HG03025 (cell line): Measurements from ENCODE around the gene DENND5A.
"Not testable (repeated sequence)": the region's sequence is repeated elsewhere in the genome, so short reads cannot be mapped to it uniquely, and the experiment has no call there.

Experiments
- ATAC-seq: cut with Tn5 transposase; IDR thresholded peaks from one replicate; pipeline ENCODE4 v1.9.1; 2021; ENCODE audit warnings: mild to moderate bottlenecking, moderate library complexity; ENCODE audit not compliant: unreplicated experiment, low FRiP score

The DENND5A gene

GRCh38 chr11:9219115-9219514 is 46.0 kb downstream of the DENND5A start:
- ATAC-seq: no peak

DNA sequence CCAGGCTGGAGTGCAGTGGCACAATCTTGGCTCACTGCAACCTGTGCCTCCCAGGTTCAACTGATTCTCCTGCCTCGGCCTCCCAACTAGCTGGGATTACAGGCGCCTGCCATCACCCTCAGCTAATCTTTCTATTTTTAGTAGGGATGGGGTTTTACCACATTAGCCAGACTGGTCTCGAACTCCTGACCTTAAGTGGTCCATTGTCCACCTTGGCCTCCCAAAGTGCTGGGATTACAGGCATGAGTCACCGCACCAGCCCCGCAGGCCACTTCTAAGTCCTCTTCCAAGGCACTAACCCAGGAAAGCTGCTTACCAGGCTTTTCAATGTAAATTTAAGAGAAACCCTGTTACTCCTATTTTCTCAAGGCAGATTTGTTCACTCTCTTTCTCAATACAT is 50.4 kb downstream of the DENND5A start:
- ATAC-seq: no peak

DNA sequence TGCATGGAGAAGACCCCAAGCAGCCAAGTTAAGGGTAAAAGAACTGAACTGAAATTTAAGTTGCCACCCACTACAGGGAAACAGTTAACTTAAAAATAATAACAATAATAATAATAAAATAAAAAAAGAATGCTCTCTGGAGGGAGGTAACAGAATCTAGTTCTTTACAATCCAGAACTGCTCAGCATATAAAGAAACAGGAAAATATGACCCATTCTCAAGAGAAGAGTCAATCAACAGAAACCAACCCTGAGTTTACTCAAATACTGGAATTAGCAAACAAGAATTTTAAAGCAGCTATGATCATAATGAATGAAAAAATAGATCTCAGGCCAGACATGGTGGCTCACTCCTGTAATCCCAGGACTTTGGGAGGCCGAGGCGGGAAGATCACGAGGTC is 53.8 kb downstream of the DENND5A start:
- ATAC-seq: no peak

DNA sequence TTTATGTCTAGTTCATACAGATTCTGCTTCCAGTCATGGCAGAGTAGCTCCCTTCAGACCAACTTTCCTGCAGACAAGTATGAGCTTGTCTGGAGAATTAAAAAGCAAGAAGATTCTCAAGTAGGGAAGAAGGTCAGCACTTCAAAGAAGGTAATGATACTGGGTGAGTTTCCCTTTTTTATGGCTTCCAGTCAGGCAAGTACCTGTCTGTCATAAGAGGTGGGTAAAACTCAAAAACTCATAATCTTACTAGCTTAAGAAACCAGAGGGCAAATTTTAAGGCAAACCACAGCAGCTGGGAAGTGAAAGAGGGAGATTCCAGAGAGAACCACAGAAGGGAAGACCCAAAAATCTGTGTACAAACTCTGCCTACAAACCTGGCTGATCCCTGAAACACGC is 54.2 kb downstream of the DENND5A start:
- no peak for ATAC-seq

- ATAC-seq: no peak
Observed at GRCh38 chr11:9210224-9210921, 54.8 kb downstream of the DENND5A start.

DNA sequence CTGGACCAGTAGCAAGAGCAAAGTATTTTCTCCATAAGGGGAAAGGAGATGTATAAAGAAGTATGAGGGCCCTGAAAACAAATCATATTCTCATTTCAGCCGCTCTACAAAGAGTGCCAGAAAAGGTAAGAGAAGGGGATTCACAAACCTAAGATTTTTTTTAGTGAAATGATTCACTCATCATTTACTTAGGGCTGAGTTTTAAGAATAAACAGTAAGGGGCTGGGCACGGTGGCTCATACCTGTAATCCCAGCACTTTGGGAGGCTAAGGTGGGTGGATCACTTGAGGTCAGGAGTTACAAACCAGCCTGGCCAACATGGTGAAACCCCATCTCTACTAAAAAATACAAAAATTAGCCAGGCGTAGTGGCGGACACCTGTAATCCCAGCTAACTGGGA is 55.5 kb downstream of the DENND5A start:
- not testable (repeated sequence) for ATAC-seq

DNA sequence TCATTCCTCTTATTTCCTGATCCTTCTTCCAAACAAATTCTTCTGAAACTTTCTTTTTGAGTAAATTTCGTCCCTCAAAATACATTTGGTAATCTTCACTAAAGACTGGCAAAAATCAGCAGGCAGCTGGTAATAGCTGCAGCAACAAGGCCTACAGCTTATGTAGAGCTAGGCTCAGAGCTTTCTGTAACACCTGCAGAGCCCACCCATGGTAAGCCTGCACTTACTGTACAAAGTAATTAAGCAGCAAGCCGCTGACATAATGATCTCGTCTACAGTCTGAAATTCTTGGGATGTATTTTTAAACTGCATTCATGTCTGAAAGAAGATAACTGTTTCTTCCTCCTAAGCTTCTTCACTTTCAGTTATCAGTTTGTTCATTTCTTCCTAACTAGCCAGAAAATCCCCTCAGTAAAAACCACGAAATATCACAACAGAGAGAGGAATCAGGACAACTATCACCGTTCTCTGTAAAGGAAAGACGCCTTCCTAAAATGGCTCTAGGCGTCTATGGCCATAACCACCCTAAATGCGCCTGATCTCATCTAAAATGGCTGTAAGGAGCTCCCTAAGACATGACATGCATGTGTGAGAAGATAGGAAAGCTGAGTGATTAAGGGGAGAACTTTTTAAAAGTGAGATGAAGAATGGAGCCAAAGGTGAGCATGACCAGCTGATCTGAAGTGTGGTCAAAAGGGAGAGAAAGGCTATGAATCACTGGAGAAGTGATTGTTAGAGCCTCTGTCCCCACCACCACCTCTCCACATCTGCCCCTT is 56.2 kb downstream of the DENND5A start:
- no peak for ATAC-seq

DNA sequence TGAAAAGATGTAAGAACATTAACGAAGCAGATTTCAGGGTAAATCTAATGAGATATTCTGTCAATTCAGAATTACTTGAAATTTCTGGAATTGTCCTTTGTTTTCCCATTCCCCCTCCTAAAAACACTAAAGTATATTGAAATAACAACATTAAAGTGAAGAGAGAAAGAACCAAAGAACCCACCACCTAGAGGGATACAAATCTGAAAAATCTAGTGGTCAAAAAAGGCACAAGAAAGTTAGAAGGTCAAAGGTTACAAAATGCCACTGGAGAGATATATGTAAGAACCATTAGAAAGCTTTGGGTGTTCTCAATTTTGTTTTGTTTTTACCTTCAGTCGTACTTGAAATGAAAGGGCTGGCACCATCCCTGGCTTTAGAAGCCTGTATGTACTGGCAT is 57.9 kb downstream of the DENND5A start:
- ATAC-seq: no peak

GRCh38 chr11:9206496-9206895 is 58.7 kb downstream of the DENND5A start:
- no peak for ATAC-seq

DNA sequence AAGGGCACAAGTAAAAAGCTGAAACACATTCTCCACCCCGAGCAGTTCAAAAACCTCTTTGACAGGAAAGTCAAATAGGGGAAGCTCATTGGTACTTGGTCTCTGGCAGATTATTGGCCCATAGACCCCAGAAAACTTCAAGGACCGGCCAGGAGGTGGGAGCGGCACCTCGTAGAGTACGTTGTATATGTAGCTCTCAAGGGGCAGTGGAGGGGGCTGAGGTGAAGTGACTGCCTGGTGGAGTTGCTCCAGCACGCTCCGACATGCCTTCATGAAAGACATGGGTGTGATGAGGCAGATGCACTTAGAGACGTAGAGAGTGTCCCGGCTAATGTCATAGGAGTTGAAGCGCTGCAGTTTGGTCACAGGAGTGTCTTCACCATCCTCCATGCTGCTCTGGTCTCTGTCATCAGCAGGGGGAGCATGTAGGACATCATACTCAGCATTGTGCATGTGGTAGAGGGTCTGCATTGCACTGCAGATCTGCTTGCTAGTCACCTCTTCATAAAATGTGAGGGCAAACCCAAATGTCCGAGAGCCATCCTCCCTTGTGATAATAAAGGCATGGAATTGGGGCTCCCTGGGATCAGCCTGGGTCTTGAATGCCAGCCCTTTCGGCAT is 61.3 kb downstream of the DENND5A start:
- no peak for ATAC-seq

- ATAC-seq: no peak
Observed at GRCh38 chr11:9201372-9202162, 63.6 kb downstream of the DENND5A start.

GRCh38 chr11:9200471-9200870 is 64.7 kb downstream of the DENND5A start:
- ATAC-seq: no peak

DNA sequence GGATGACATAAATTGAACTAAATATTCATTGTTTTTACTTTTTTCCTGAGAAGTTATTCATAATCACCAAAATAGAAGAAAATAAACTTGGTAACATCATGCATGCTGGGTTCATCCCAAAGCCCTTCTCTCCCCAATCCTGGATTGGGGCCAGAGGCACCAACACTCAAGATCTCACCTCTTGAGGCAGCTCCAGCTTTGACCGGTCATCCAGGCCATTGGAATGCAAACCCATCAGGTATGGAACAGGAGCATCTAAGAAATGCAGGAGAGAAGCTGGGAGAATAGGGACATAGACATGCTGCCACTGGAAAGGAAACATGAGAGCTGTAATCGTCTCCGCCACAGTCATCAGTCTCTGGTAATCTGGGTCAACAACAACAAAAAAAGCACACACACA is 71.8 kb downstream of the DENND5A start:
- ATAC-seq: no peak

- no peak for ATAC-seq
Observed at GRCh38 chr11:9192561-9192960, 72.6 kb downstream of the DENND5A start.

GRCh38 chr11:9190326-9191016 is 74.7 kb downstream of the DENND5A start:
- ATAC-seq: not testable (repeated sequence)

DNA sequence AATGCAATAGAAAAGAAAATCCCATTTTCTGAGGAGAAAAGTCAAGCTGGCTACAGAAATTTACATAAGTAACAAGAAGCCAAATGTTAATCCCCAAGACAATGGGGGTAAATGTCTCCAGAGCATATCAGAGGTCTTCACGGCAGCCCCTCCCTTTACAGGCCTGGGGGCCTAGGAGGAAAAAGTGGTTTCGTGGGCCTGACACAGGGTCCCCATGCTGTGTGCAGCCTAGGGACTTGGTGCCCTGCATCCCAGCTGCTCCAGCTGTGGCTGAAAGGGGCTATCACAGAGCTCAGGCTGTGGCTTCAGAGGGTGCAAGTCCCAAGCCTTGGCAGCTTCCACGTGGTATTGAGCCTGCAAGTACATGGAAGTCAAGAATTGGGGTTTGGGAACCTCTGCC is 76.3 kb downstream of the DENND5A start:
- ATAC-seq: not testable (repeated sequence)

GRCh38 chr11:9187616-9188015 is 77.5 kb downstream of the DENND5A start:
- ATAC-seq: no peak

GRCh38 chr11:9184516-9184915 is 80.6 kb downstream of the DENND5A start:
- ATAC-seq: no peak

- no peak for ATAC-seq
Observed at GRCh38 chr11:9182180-9182871, 82.8 kb downstream of the DENND5A start.

GRCh38 chr11:9180784-9181183 is 84.4 kb downstream of the DENND5A start:
- no peak for ATAC-seq
